AG10803 (cell line): Measurements from ENCODE around the gene PLGRKT.
"Not testable (repeated sequence)": the region's sequence is repeated elsewhere in the genome, so short reads cannot be mapped to it uniquely, and the experiment has no call there.

Experiments
- DNase-seq: peaks from one replicate; pipeline ENCODE4 v3.0.0; 2010; ENCODE audit warnings: low read depth
- H3K4me3 ChIP-seq: 2 replicates; pipeline ENCODE4 v1.5.1; 2011; ENCODE audit warnings: mild to moderate bottlenecking, low read length, control low read depth
- CTCF ChIP-seq: conservative IDR thresholded peaks from 2 replicates; pipeline ENCODE4 v1.5.1; 2011; ENCODE audit warnings: mild to moderate bottlenecking, low read length, control low read depth, inconsistent platforms

Gene PLGRKT

GRCh38 chr9:5466005-5466404, 28.3 kb upstream of the PLGRKT start:
- no peak for DNase-seq
- no peak overlapping the region for H3K4me3 ChIP-seq
- TF ChIP-seq CTCF, result no peak

- not testable (repeated sequence) for DNase-seq, H3K4me3 ChIP-seq
Observed at GRCh38 chr9:5464831-5465330, 27.2 kb upstream of the PLGRKT start.

- DNase-seq, result no peak
- TF ChIP-seq CTCF, result no peak
Observed at GRCh38 chr9:5460157-5460556, 22.4 kb upstream of the PLGRKT start.

GRCh38 chr9:5459289-5459829, 21.6 kb upstream of the PLGRKT start:
- no peak overlapping the region for H3K4me3 ChIP-seq
- TF ChIP-seq CTCF, result no peak
- DNase-seq, result peak; percentile 73

More at GRCh38 chr9:5460157-5460556, 22.4 kb upstream of the PLGRKT start:
- H3K4me3 ChIP-seq, result no peak overlapping the region

GRCh38 chr9:5455181-5455580, 17.5 kb upstream of the PLGRKT start:
- peak; percentile 57 for DNase-seq
- no peak for TF ChIP-seq CTCF
- peak overlapping the region; percentile 19 for H3K4me3 ChIP-seq

GRCh38 chr9:5453673-5454072, 15.9 kb upstream of the PLGRKT start:
- H3K4me3 ChIP-seq, result no peak overlapping the region
- DNase-seq, result no peak

GRCh38 chr9:5453004-5453403, 15.3 kb upstream of the PLGRKT start:
- no peak for DNase-seq
- no peak overlapping the region for H3K4me3 ChIP-seq
- no peak for TF ChIP-seq CTCF

More at GRCh38 chr9:5453673-5454072, 15.9 kb upstream of the PLGRKT start:
- TF ChIP-seq CTCF, result no peak

GRCh38 chr9:5452286-5452609, 14.5 kb upstream of the PLGRKT start:
- no peak overlapping the region for H3K4me3 ChIP-seq
- DNase-seq, result no peak
- TF ChIP-seq CTCF, result no peak
